MM.1S (cell line): ENCODE measurements around the gene GPX7.

Source experiments
- DNase-seq: peaks from one replicate; pipeline ENCODE4 v3.0.0-alpha.2; 2015
- H2AFZ ChIP-seq: fragments of 300-600 bp; sonication (generic); 2 replicates; pipeline ENCODE4 v1.6.0; 2016; ENCODE audit warnings: antibody characterized with exemption, low read length
- H3F3A ChIP-seq: fragments of 300-600 bp; sonication (generic); 2 replicates; pipeline ENCODE4 v1.6.1; 2016; ENCODE audit warnings: mild to moderate bottlenecking, antibody characterized with exemption, low read length, moderate library complexity, mixed read lengths; ENCODE audit not compliant: insufficient read depth
- H3K27ac ChIP-seq: fragments of 300-600 bp; sonication (generic); 2 replicates; pipeline ENCODE4 v1.5.1; 2016; ENCODE audit warnings: mild to moderate bottlenecking, low read length
- H3K27me3 ChIP-seq: fragments of 300-600 bp; sonication (generic); replicated peaks from 2 replicates; pipeline ENCODE4 v1.6.0; 2016; ENCODE audit warnings: low read length; ENCODE audit not compliant: insufficient read depth
- H3K36me3 ChIP-seq: fragments of 300-600 bp; sonication (generic); replicated peaks from 2 replicates; pipeline ENCODE4 v1.6.1; 2016; ENCODE audit warnings: mild to moderate bottlenecking, low read length, mixed read lengths; ENCODE audit not compliant: insufficient read depth
- H3K4me1 ChIP-seq: fragments of 300-600 bp; sonication (generic); 2 replicates; pipeline ENCODE4 v1.6.1; 2016; ENCODE audit warnings: low read length, mixed read lengths
- H3K4me2 ChIP-seq: fragments of 300-600 bp; sonication (generic); 2 replicates; pipeline ENCODE4 v1.6.0; 2016; ENCODE audit warnings: low read depth, low read length
- H3K4me3 ChIP-seq: fragments of 300-600 bp; sonication (generic); 2 replicates; pipeline ENCODE4 v1.5.1; 2016; ENCODE audit warnings: low read length, mixed read lengths
- H3K79me2 ChIP-seq: fragments of 300-600 bp; sonication (generic); 2 replicates; pipeline ENCODE4 v1.6.1; 2016; ENCODE audit warnings: mixed run types, low read length, mixed read lengths
- H3K9ac ChIP-seq: fragments of 300-600 bp; sonication (generic); 2 replicates; pipeline ENCODE4 v1.6.1; 2016; ENCODE audit warnings: low read length, mixed read lengths
- H3K9me2 ChIP-seq: fragments of 300-600 bp; sonication (generic); replicated peaks from 2 replicates; pipeline ENCODE4 v1.6.1; 2016; ENCODE audit warnings: mild to moderate bottlenecking, low read length, mixed read lengths; ENCODE audit not compliant: insufficient read depth
- H3K9me3 ChIP-seq: fragments of 300-600 bp; sonication (generic); replicated peaks from 2 replicates; pipeline ENCODE4 v1.6.1; 2016; ENCODE audit warnings: mild to moderate bottlenecking, low read length, mixed read lengths; ENCODE audit not compliant: insufficient read depth
- H4K20me1 ChIP-seq: fragments of 300-600 bp; sonication (generic); 2 replicates; pipeline ENCODE4 v1.6.1; 2016; ENCODE audit warnings: mild to moderate bottlenecking, low read length, moderate library complexity, mixed read lengths; ENCODE audit not compliant: insufficient read depth
- CTCF ChIP-seq: fragments of 300-600 bp; sonication (generic); IDR thresholded peaks from 2 replicates; pipeline ENCODE4 v1.5.1; 2016; ENCODE audit warnings: antibody characterized with exemption, low read length, mixed read lengths
- EZH2 ChIP-seq: fragments of 300-600 bp; sonication (generic); optimal IDR thresholded peaks from 2 replicates; pipeline ENCODE3; 2017; ENCODE audit warnings: low read depth, mild to moderate bottlenecking, antibody characterized with exemption, low read length, mixed read lengths
- EZH2phosphoT487 ChIP-seq: fragments of 300-600 bp; sonication (generic); IDR thresholded peaks from 2 replicates; pipeline ENCODE4 v1.6.1; 2018; ENCODE audit warnings: antibody characterized with exemption, low read length

The GPX7 gene

GRCh38 chr1:52554267-52554640 is 47.9 kb upstream of the GPX7 start:
- Histone ChIP-seq H2AFZ (no peak overlapping the region), H3K4me3 (no peak overlapping the region), H3K27ac (no peak overlapping the region), H3K9me2 (no peaks in the 10 kb centered on the region), H4K20me1 (no peaks in the 10 kb centered on the region), H3K9ac (no peak overlapping the region; the same call in 1 of the 2 replicates), H3K4me1 (peaks cover 6% of the 10 kb centered on the region; the same call in 1 of the 2 replicates), H3K9me3 (no peaks in the 10 kb centered on the region), H3K27me3 (no peaks in the 10 kb centered on the region), H3K79me2 (peaks cover 33% of the 10 kb centered on the region), H3K4me2 (0 out of 2 replicates have a peak overlapping the region, but pooled peaks have one; percentile 99), H3F3A (peaks cover 16% of the 10 kb centered on the region), H3K36me3 (no peaks in the 10 kb centered on the region)
- no peak for DNase-seq
- TF ChIP-seq CTCF: no peak
- no peak for TF ChIP-seq EZH2
- no peak for TF ChIP-seq EZH2phosphoT487

GRCh38 chr1:52554756-52555155 is 47.4 kb upstream of the GPX7 start:
- Histone ChIP-seq H3K79me2 (peaks cover 28% of the 10 kb centered on the region), H3K27ac (no peak overlapping the region), H3K4me2 (no peak overlapping the region), H3K4me1 (peaks cover 6% of the 10 kb centered on the region; the same call in 1 of the 2 replicates), H2AFZ (no peak overlapping the region), H3K9me3 (no peaks in the 10 kb centered on the region), H4K20me1 (no peaks in the 10 kb centered on the region), H3K4me3 (no peak overlapping the region), H3K9me2 (no peaks in the 10 kb centered on the region), H3K9ac (no peak overlapping the region), H3K36me3 (no peaks in the 10 kb centered on the region), H3F3A (peaks cover 16% of the 10 kb centered on the region), H3K27me3 (no peaks in the 10 kb centered on the region)
- no peak for DNase-seq
- no peak for TF ChIP-seq CTCF
- no peak for TF ChIP-seq EZH2phosphoT487
- TF ChIP-seq EZH2: no peak

GRCh38 chr1:52556641-52557360 is 45.4 kb upstream of the GPX7 start:
- H3K36me3 ChIP-seq: no peaks in the 10 kb centered on the region
- peaks cover 11% of the 10 kb centered on the region for H3F3A ChIP-seq
- no peak overlapping the region for H3K4me2 ChIP-seq
- TF ChIP-seq CTCF: no peak
- TF ChIP-seq EZH2phosphoT487: no peak
- no peak for TF ChIP-seq EZH2
- no peak for DNase-seq
- H4K20me1 ChIP-seq: no peaks in the 10 kb centered on the region
- peaks cover 8% of the 10 kb centered on the region for H3K79me2 ChIP-seq
- H3K9me3 ChIP-seq: no peaks in the 10 kb centered on the region
- H3K27ac ChIP-seq: no peak overlapping the region
- H3K4me1 ChIP-seq: no peaks in the 10 kb centered on the region
- H3K9me2 ChIP-seq: no peaks in the 10 kb centered on the region
- H2AFZ ChIP-seq: no peak overlapping the region
- H3K9ac ChIP-seq: no peak overlapping the region
- H3K27me3 ChIP-seq: no peaks in the 10 kb centered on the region
- no peak overlapping the region for H3K4me3 ChIP-seq
